Measurements from ENCODE around the gene ROCK2.

DNA sequence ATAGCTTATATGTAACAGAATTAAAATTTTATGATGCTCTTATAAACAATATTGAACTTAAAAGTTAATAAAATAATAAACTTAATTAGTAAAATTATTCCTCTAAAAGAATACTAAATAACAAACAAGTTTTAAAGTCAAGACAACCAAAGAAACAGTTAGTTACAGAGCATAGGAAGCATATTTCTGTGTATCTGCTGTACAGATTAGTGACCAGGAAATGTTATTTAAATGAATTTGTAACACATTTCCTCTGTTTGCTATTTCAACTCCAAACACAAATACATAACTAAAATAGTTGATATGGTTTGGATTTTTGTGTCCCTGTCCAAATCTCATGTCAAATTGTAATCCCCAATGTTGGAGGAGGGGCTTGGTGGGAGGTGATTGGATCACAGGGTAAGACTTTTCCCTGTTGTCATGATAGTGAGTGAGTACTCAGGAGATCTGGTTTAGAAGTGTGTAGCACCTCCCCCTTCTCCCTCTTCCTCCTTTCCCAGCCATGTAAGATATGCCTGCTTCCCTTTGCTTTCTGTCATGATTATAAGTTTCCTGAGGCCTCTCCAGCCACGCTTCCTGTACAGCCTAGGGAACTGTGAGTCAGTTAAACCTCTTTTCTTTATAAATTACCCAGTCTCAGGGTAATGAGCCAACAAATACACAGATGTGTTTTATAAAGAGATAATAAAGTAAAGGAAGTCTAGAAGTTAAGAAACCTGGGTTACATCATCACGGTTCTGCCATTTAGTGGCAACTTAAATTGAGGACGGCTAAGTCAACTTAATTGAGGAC is 51.8 kb downstream of the ROCK2 start:
- TF ChIP-seq, protein P1, sequence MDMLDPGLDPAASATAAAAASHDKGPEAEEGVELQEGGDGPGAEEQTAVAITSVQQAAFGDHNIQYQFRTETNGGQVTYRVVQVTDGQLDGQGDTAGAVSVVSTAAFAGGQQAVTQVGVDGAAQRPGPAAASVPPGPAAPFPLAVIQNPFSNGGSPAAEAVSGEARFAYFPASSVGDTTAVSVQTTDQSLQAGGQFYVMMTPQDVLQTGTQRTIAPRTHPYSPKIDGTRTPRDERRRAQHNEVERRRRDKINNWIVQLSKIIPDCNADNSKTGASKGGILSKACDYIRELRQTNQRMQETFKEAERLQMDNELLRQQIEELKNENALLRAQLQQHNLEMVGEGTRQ (CRISPR knock-in tag; IDR thresholded peaks at IDR 0.05), result no peak
- TF ChIP-seq, protein P2, sequence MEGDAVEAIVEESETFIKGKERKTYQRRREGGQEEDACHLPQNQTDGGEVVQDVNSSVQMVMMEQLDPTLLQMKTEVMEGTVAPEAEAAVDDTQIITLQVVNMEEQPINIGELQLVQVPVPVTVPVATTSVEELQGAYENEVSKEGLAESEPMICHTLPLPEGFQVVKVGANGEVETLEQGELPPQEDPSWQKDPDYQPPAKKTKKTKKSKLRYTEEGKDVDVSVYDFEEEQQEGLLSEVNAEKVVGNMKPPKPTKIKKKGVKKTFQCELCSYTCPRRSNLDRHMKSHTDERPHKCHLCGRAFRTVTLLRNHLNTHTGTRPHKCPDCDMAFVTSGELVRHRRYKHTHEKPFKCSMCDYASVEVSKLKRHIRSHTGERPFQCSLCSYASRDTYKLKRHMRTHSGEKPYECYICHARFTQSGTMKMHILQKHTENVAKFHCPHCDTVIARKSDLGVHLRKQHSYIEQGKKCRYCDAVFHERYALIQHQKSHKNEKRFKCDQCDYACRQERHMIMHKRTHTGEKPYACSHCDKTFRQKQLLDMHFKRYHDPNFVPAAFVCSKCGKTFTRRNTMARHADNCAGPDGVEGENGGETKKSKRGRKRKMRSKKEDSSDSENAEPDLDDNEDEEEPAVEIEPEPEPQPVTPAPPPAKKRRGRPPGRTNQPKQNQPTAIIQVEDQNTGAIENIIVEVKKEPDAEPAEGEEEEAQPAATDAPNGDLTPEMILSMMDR (IDR thresholded peaks at IDR 0.05), result no peak
- TF ChIP-seq, protein P3, sequence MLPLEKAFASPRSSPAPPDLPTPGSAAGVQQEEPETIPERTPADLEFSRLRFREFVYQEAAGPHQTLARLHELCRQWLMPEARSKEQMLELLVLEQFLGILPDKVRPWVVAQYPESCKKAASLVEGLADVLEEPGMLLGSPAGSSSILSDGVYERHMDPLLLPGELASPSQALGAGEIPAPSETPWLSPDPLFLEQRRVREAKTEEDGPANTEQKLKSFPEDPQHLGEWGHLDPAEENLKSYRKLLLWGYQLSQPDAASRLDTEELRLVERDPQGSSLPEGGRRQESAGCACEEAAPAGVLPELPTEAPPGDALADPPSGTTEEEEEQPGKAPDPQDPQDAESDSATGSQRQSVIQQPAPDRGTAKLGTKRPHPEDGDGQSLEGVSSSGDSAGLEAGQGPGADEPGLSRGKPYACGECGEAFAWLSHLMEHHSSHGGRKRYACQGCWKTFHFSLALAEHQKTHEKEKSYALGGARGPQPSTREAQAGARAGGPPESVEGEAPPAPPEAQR (CRISPR knock-in tag; IDR thresholded peaks at IDR 0.05), result no peak
- TF ChIP-seq, protein P4, sequence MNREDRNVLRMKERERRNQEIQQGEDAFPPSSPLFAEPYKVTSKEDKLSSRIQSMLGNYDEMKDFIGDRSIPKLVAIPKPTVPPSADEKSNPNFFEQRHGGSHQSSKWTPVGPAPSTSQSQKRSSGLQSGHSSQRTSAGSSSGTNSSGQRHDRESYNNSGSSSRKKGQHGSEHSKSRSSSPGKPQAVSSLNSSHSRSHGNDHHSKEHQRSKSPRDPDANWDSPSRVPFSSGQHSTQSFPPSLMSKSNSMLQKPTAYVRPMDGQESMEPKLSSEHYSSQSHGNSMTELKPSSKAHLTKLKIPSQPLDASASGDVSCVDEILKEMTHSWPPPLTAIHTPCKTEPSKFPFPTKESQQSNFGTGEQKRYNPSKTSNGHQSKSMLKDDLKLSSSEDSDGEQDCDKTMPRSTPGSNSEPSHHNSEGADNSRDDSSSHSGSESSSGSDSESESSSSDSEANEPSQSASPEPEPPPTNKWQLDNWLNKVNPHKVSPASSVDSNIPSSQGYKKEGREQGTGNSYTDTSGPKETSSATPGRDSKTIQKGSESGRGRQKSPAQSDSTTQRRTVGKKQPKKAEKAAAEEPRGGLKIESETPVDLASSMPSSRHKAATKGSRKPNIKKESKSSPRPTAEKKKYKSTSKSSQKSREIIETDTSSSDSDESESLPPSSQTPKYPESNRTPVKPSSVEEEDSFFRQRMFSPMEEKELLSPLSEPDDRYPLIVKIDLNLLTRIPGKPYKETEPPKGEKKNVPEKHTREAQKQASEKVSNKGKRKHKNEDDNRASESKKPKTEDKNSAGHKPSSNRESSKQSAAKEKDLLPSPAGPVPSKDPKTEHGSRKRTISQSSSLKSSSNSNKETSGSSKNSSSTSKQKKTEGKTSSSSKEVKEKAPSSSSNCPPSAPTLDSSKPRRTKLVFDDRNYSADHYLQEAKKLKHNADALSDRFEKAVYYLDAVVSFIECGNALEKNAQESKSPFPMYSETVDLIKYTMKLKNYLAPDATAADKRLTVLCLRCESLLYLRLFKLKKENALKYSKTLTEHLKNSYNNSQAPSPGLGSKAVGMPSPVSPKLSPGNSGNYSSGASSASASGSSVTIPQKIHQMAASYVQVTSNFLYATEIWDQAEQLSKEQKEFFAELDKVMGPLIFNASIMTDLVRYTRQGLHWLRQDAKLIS (CRISPR knock-in tag; IDR thresholded peaks at IDR 0.05; ENCODE audit: borderline replicate concordance), result no peak
- TF ChIP-seq SP1 (CRISPR knock-in tag; conservative IDR thresholded peaks at IDR 0.05), result no peak

Data from WTC11 (cell line).